SH-SY5Y (cell line): Measurements from ENCODE around the gene ADGRA1.

Experiments
- GATA2 ChIP-seq: IDR thresholded peaks from 2 replicates; pipeline ENCODE4 v1.6.1; 2011; ENCODE audit warnings: mild to moderate bottlenecking, low read depth, low read length
- GATA3 ChIP-seq: IDR thresholded peaks from 2 replicates; pipeline ENCODE4 v1.6.1; 2011; ENCODE audit warnings: low read depth, mild to moderate bottlenecking, low read length, moderate library complexity

DNA sequence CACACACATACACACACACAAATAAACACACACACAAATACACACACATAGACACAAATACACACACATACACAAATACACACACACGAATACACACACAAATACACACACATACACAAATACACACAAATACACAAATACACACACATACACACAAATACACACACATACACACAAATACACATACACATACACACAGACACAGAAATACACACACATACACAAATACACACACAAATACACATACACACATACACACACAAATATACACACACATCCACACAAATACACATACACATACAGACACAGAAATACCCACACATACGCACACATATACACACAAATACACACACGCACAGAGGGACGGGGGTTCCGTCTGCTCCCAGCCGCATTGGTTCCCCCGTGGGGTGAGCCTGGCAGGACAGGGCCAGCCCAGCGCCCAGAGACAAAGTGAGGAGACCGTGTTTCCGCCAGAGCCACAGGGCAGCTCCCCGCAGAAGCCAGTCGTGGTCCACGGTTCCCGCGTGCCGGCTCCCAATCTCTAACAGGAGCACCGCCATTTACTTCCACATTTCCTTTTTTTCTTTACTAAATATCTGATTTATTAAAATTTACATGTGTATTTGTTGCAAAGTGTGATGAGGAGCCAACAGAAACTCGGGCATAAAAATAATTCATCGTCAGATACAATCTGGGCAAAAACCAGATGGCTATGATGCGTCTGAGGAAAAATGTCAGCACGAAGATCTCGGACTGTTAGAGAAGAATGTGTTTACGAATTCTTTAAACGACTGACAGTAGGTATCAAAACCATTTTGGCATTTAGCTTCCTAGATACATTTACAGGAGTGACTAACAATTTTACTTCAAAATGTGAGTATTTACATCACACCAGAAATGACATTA, 69.2 kb downstream of the ADGRA1 start:
- peak; percentile 66 for TF ChIP-seq GATA2
- no peak; the same call in 1 of the 2 replicates for TF ChIP-seq GATA3
